HepG2 (cell line): ENCODE data around the gene PEA15. TPM values are rescaled to one million over a fixed set of nuclear protein-coding genes. Genes with fewer than 3 reads are reported as not detected.

Experiments
- ATF3 ChIP-seq: sonication (generic); formaldehyde crosslinking; IDR thresholded peaks from 2 replicates; pipeline ENCODE4 v1.4.0; 2020; ENCODE audit warnings: missing genetic modification reagents
- DMTF1 ChIP-seq: sonication (generic); formaldehyde crosslinking; IDR thresholded peaks from 2 replicates; pipeline ENCODE4 v1.4.0; 2020; ENCODE audit warnings: mild to moderate bottlenecking, missing genetic modification reagents
- E2F2 ChIP-seq: sonication (generic); formaldehyde crosslinking; IDR thresholded peaks from 2 replicates; pipeline ENCODE4 v1.4.0; 2020; ENCODE audit warnings: missing genetic modification reagents, borderline replicate concordance
- ELF1 ChIP-seq: sonication (generic); formaldehyde crosslinking; IDR thresholded peaks from 2 replicates; pipeline ENCODE4 v1.4.0; 2020; ENCODE audit warnings: missing genetic modification reagents
- ERF ChIP-seq: IDR thresholded peaks from 2 replicates; pipeline ENCODE4 v1.6.1; 2018; ENCODE audit warnings: missing biosample characterization, missing genetic modification reagents
- HNRNPH1 ChIP-seq: fragments of 200-400 bp; formaldehyde crosslinking; optimal IDR thresholded peaks from 2 replicates; pipeline ENCODE3; 2017; ENCODE audit warnings: mild to moderate bottlenecking, low read depth, low read length
- HNRNPK ChIP-seq: fragments of 200-400 bp; formaldehyde crosslinking; IDR thresholded peaks from 2 replicates; pipeline ENCODE4 v1.6.1; 2018; ENCODE audit warnings: low read length, low read depth, moderate library complexity, mild to moderate bottlenecking; ENCODE audit not compliant: poor library complexity, severe bottlenecking
- HOXA9 ChIP-seq: sonication (generic); formaldehyde crosslinking; IDR thresholded peaks from 2 replicates; pipeline ENCODE4 v1.8.1; 2022; ENCODE audit warnings: missing genetic modification reagents, mild to moderate bottlenecking, moderate library complexity, borderline replicate concordance
- KAT2B ChIP-seq: fragments of 150-350 bp; IDR thresholded peaks from 2 replicates; pipeline ENCODE4 v1.6.1; 2014; ENCODE audit warnings: low read depth, low read length, borderline replicate concordance
- KDM2A ChIP-seq: sonication (generic); formaldehyde crosslinking; IDR thresholded peaks from 2 replicates; pipeline ENCODE4 v1.4.0; 2020; ENCODE audit warnings: low read depth, missing genetic modification reagents, borderline replicate concordance
- MAF1 ChIP-seq: sonication (generic); formaldehyde crosslinking; IDR thresholded peaks from 2 replicates; pipeline ENCODE4 v1.5.0; 2020; ENCODE audit warnings: missing genetic modification reagents, borderline replicate concordance
- PTBP1 ChIP-seq: fragments of 200-400 bp; formaldehyde crosslinking; IDR thresholded peaks from 2 replicates; pipeline ENCODE4 v1.6.1; 2018; ENCODE audit warnings: low read length, low read depth; ENCODE audit not compliant: poor library complexity, severe bottlenecking
- REL ChIP-seq: sonication (generic); formaldehyde crosslinking; conservative IDR thresholded peaks from 2 replicates; pipeline ENCODE4 v1.8.0; 2022; ENCODE audit warnings: mild to moderate bottlenecking, missing genetic modification reagents, moderate library complexity
- SNRNP70 ChIP-seq: fragments of 200-400 bp; formaldehyde crosslinking; IDR thresholded peaks from 2 replicates; pipeline ENCODE4 v1.6.1; 2017; ENCODE audit warnings: mild to moderate bottlenecking, low read depth, low read length, moderate library complexity
- ZFX ChIP-seq: sonication (generic); formaldehyde crosslinking; IDR thresholded peaks from 2 replicates; pipeline ENCODE4 v1.4.0; 2020; ENCODE audit warnings: mild to moderate bottlenecking, low read depth, missing genetic modification reagents, moderate library complexity
- ZNF224 ChIP-seq: sonication (generic); formaldehyde crosslinking; IDR thresholded peaks from 2 replicates; pipeline ENCODE4 v1.5.0; 2020; ENCODE audit warnings: mild to moderate bottlenecking, missing genetic modification reagents
- ZNF234 ChIP-seq: sonication (generic); formaldehyde crosslinking; conservative IDR thresholded peaks from 2 replicates; pipeline ENCODE4 v1.5.1; 2020; ENCODE audit warnings: mild to moderate bottlenecking, missing genetic modification reagents
- ZNF326 ChIP-seq: sonication (generic); formaldehyde crosslinking; IDR thresholded peaks from 2 replicates; pipeline ENCODE4 v1.4.0; 2020; ENCODE audit warnings: missing genetic modification reagents, borderline replicate concordance
- ZNF816 ChIP-seq: sonication (generic); formaldehyde crosslinking; IDR thresholded peaks from 2 replicates; pipeline ENCODE4 v1.8.0; 2022; ENCODE audit warnings: missing genetic modification reagents, mild to moderate bottlenecking, borderline replicate concordance
- ZUFSP ChIP-seq: sonication (generic); formaldehyde crosslinking; IDR thresholded peaks from 2 replicates; pipeline ENCODE4 v1.9.0; 2021; ENCODE audit warnings: missing genetic modification reagents, mild to moderate bottlenecking, borderline replicate concordance
- ZZZ3 ChIP-seq: sonication (generic); formaldehyde crosslinking; IDR thresholded peaks from 2 replicates; pipeline ENCODE4 v1.4.0; 2020; ENCODE audit warnings: missing genetic modification reagents, mild to moderate bottlenecking, borderline replicate concordance
- polyA plus RNA-seq, 8 experiments: library from polyadenylated mRNA; depleted of rRNA in 3 of 8; stranded (reverse) in 7 of 8; unstranded in 1 of 8; fragments of >200 nt; fragmentation: Illumina TruSeq in 4 of 8; extraction: Trizol in 4 of 8; gene quantifications; 2 replicates each; pipeline versions ENCODE4 v1.2.1 to v1.2.3, GENCODE V29; 2011 to 2016; ENCODE audit warnings: low read depth in 4 of 8, missing spikeins in 1 of 8, mixed read lengths in 1 of 8; ENCODE audit not compliant: insufficient read depth in 1 of 8
- total RNA-seq, 5 experiments: library from RNA; depleted of rRNA; stranded (reverse); fragments of >200 nt; fragmentation: Illumina TruSeq; extraction: Trizol; gene quantifications; 2 replicates each; pipeline ENCODE4 v1.2.3, GENCODE V29; 2016; ENCODE audit warnings: low read depth in 1 of 5

PEA15 gene
- total and polyA plus RNA-seq, 2 of the 13 experiments (the other 11 are each of a cell fraction or from before 2014, with no cell fraction given): 12.1 to 35.2 TPM

GRCh38 chr1:160261893-160262794, 57.0 kb downstream of the PEA15 start, which contains the start of gene DCAF8 (continued):
- TF ChIP-seq ERF (CRISPR knock-in tag): peak; percentile 78; the same call in 1 of the 2 replicates
- peak; percentile 94; the same call in 1 of the 2 replicates for TF ChIP-seq KDM2A (CRISPR knock-in tag)
- peak; percentile 97 for TF ChIP-seq ZFX (CRISPR knock-in tag)
- peak; percentile 62; the same call in 1 of the 2 replicates for TF ChIP-seq MAF1 (CRISPR knock-in tag)
- no peak for TF ChIP-seq ZUFSP (CRISPR knock-in tag)
- TF ChIP-seq HOXA9 (CRISPR knock-in tag): no peak
- TF ChIP-seq REL: peak; percentile 66; the same call in 1 of the 2 replicates
- 0 out of 2 replicates have a peak, but pooled peaks have one; percentile 42 for TF ChIP-seq DMTF1
- no peak for TF ChIP-seq ZNF224
- TF ChIP-seq ZZZ3: peak; percentile 50; the same call in 1 of the 2 replicates
- TF ChIP-seq KAT2B: no peak
- TF ChIP-seq ATF3 (CRISPR knock-in tag): peak; percentile 7; the same call in 1 of the 2 replicates
- no peak for TF ChIP-seq E2F2 (CRISPR knock-in tag)
- no peak for TF ChIP-seq PTBP1
- no peak for TF ChIP-seq HNRNPH1
- peak; percentile 66 for TF ChIP-seq ELF1 (CRISPR knock-in tag)
- no peak for TF ChIP-seq SNRNP70
- TF ChIP-seq ZNF234 (CRISPR knock-in tag): no peak
- no peak for TF ChIP-seq ZNF326 (CRISPR knock-in tag)
- peak; percentile 31 for TF ChIP-seq HNRNPK
- no peak; the same call in 1 of the 2 replicates for TF ChIP-seq ZNF816 (CRISPR knock-in tag)
